Measurements from ENCODE around the gene ADD2.
"Not testable (repeated sequence)": the region's sequence is repeated elsewhere in the genome, so short reads cannot be mapped to it uniquely, and the experiment has no call there.

ADD2 gene

GRCh38 chr2:70807102-70807827 lies 39.3 kb upstream of the ADD2 start:
- TF ChIP-seq CTCF (IDR thresholded peaks at IDR 0.05; ENCODE audit: low read depth, low read length): no peak
- no peak for DNase-seq (ENCODE audit: extremely low read depth, low read depth)

GRCh38 chr2:70806620-70807019 lies 38.6 kb upstream of the ADD2 start:
- no peak for TF ChIP-seq CTCF (IDR thresholded peaks at IDR 0.05; ENCODE audit: low read depth, low read length)
- no peak for DNase-seq (ENCODE audit: extremely low read depth, low read depth)

GRCh38 chr2:70806013-70806412 lies 38.0 kb upstream of the ADD2 start:
- no peak for TF ChIP-seq CTCF (IDR thresholded peaks at IDR 0.05; ENCODE audit: low read depth, low read length)
- DNase-seq (ENCODE audit: extremely low read depth, low read depth): no peak

- no peak for TF ChIP-seq CTCF (IDR thresholded peaks at IDR 0.05; ENCODE audit: low read depth, low read length)
Measured at GRCh38 chr2:70801607-70802263, 33.7 kb upstream of the ADD2 start.

GRCh38 chr2:70799706-70800105 lies 31.7 kb upstream of the ADD2 start:
- TF ChIP-seq CTCF (IDR thresholded peaks at IDR 0.05; ENCODE audit: low read depth, low read length): no peak
- DNase-seq (ENCODE audit: extremely low read depth, low read depth): no peak

More at GRCh38 chr2:70801607-70802263, 33.7 kb upstream of the ADD2 start:
- DNase-seq (ENCODE audit: extremely low read depth, low read depth): no peak

GRCh38 chr2:70797996-70798395 lies 30.0 kb upstream of the ADD2 start:
- not testable (repeated sequence) for DNase-seq (ENCODE audit: extremely low read depth, low read depth)

GRCh38 chr2:70797506-70797905 lies 29.5 kb upstream of the ADD2 start:
- TF ChIP-seq CTCF (IDR thresholded peaks at IDR 0.05; ENCODE audit: low read depth, low read length): no peak
- DNase-seq (ENCODE audit: extremely low read depth, low read depth): no peak
